Activated naive CD8-positive, alpha-beta T cell treated with anti-CD3 and anti-CD28 coated beads for 36 hours (primary cell): ENCODE results near the gene PEX11A. TPM values are rescaled to one million over a fixed set of nuclear protein-coding genes. Genes with fewer than 3 reads are reported as not detected.

Experiments
- DNase-seq: peaks from one replicate; pipeline ENCODE4 v3.0.0; 2021
- H3K27ac Mint-ChIP-seq: one replicate; pipeline ENCODE4 v1.8.0; 2022; ENCODE audit warnings: mild to moderate bottlenecking, moderate library complexity, mixed read lengths
- H3K27me3 Mint-ChIP-seq: one replicate; pipeline ENCODE4 v1.8.0; 2022; ENCODE audit warnings: mild to moderate bottlenecking, mixed read lengths
- H3K36me3 Mint-ChIP-seq: one replicate; pipeline ENCODE4 v1.8.0; 2021; ENCODE audit warnings: mild to moderate bottlenecking, mixed read lengths
- H3K4me1 Mint-ChIP-seq: one replicate; pipeline ENCODE4 v1.8.0; 2021; ENCODE audit warnings: mixed read lengths
- H3K4me3 Mint-ChIP-seq: one replicate; pipeline ENCODE4 v1.8.0; 2022; ENCODE audit warnings: mild to moderate bottlenecking, moderate library complexity, mixed read lengths
- H3K9me3 Mint-ChIP-seq: one replicate; pipeline ENCODE4 v1.8.0; 2022; ENCODE audit warnings: mixed read lengths
- total RNA-seq, 2 experiments: library from RNA; stranded (reverse); gene quantifications; one replicate each; pipeline ENCODE4 v1.2.3, GENCODE V29; 2021

Gene PEX11A
- total RNA-seq, 2 experiments from 2014 or later: 3.0 to 4.0 TPM

- Mint-ChIP-seq H3K27ac (no peak overlapping the region), H3K36me3 (peaks cover 41% of the 10 kb centered on the region)
Observed at GRCh38 chr15:89632563-89633430, 57.8 kb downstream of the PEX11A start.

GRCh38 chr15:89631902-89632264, 58.7 kb downstream of the PEX11A start:
- Mint-ChIP-seq H3K27ac (no peak overlapping the region), H3K27me3 (no peaks in the 10 kb centered on the region), H3K9me3 (peaks cover 3% of the 10 kb centered on the region), H3K4me3 (no peak overlapping the region), H3K36me3 (peaks cover 46% of the 10 kb centered on the region), H3K4me1 (peaks cover 5% of the 10 kb centered on the region)
- DNase-seq: no peak

More at GRCh38 chr15:89632563-89633430, 57.8 kb downstream of the PEX11A start:
- Mint-ChIP-seq H3K27me3 (no peaks in the 10 kb centered on the region), H3K9me3 (peaks cover 3% of the 10 kb centered on the region), H3K4me3 (no peak overlapping the region), H3K4me1 (peaks cover 5% of the 10 kb centered on the region)
- DNase-seq: no peak

Other genes starting within 250 kb of the PEX11A start
- gene RHCG, start 194.2 kb downstream of the PEX11A start, total RNA-seq: not detected
- gene TICRR, start 115.3 kb downstream of the PEX11A start, total RNA-seq: 10 to 100 TPM; 22.5 to 23.1 TPM
- gene KIF7, start 35.3 kb downstream of the PEX11A start, total RNA-seq: 1 to 10 TPM; 3.4 to 3.7 TPM
- under 1 TPM; 0.23 to 0.34 TPM for gene PLIN1, start 11.4 kb downstream of the PEX11A start, total RNA-seq
- gene WDR93, start 57 bp upstream of the PEX11A start, total RNA-seq: not detected
- gene MESP1, start 60.5 kb upstream of the PEX11A start, total RNA-seq: 1 to 10 TPM; 4.2 to 4.5 TPM
- gene MESP2, start 85.6 kb upstream of the PEX11A start, total RNA-seq: not detected
- under 1 TPM in 1 of 2 experiments, not detected in 1; 0.27 TPM for gene ANPEP, start 124.1 kb upstream of the PEX11A start, total RNA-seq
- 10 to 100 TPM; 16.2 to 20.8 TPM for gene AP3S2, start 203.2 kb upstream of the PEX11A start, total RNA-seq
- gene ARPIN, start 222.2 kb upstream of the PEX11A start, total RNA-seq: not detected